Spleen (tissue), 11 donors: ENCODE results near the gene TBX1. TPM values are rescaled to one million over a fixed set of nuclear protein-coding genes. Genes with fewer than 3 reads are reported as not detected.

Experiments used
- DNase-seq: peaks from one replicate; pipeline ENCODE4 v3.0.0-alpha.2; 2020
- H3K27ac ChIP-seq, 8 donors: fragments of 200-600 bp; sonication (generic) in 7 of 8; 1 replicate in 4 of 8; 2 replicates in 4 of 8; pipeline versions ENCODE4 v1.5.0 to v1.8.0; 2016 to 2021; ENCODE audit warnings: inconsistent platforms in 4 of 8, mild to moderate bottlenecking in 4 of 8, moderate library complexity in 1 of 8
- H3K27me3 ChIP-seq, 7 donors: fragments of 200-600 bp; sonication (generic) in 6 of 7; replicated peaks in 1 of 7; 1 replicate in 4 of 7; 2 replicates in 3 of 7; pipeline versions ENCODE4 v1.5.0 to v1.8.0; 2016 to 2021; ENCODE audit warnings: inconsistent platforms in 3 of 7, mild to moderate bottlenecking in 1 of 7
- H3K36me3 ChIP-seq, 6 donors: fragments of 200-600 bp; sonication (generic) in 5 of 6; 1 replicate in 4 of 6; 2 replicates in 2 of 6; pipeline versions ENCODE4 v1.5.0 to v1.8.0; 2016 to 2021; ENCODE audit warnings: inconsistent platforms in 2 of 6
- H3K4me1 ChIP-seq, 6 donors: fragments of 200-600 bp; sonication (generic) in 5 of 6; 1 replicate in 3 of 6; 2 replicates in 3 of 6; pipeline versions ENCODE4 v1.5.0 to v1.8.0; 2016 to 2021; ENCODE audit warnings: inconsistent platforms in 3 of 6
- H3K4me3 ChIP-seq, 8 donors: fragments of 200-600 bp; sonication (generic) in 7 of 8; 1 replicate in 4 of 8; 2 replicates in 4 of 8; pipeline versions ENCODE4 v1.5.0 to v1.8.0; 2016 to 2021; ENCODE audit warnings: inconsistent platforms in 4 of 8, mild to moderate bottlenecking in 4 of 8, moderate library complexity in 2 of 8
- H3K9me3 ChIP-seq, 8 donors: fragments of 200-600 bp; sonication (generic) in 7 of 8; 1 replicate in 4 of 8; 2 replicates in 4 of 8; pipeline versions ENCODE4 v1.5.0 to v1.8.0; 2016 to 2021; ENCODE audit warnings: inconsistent platforms in 4 of 8
- POLR2A ChIP-seq, 3 donors: fragments of 450-650 bp; IDR thresholded peaks; one replicate each; pipeline ENCODE4 v1.5.1; 2017; ENCODE audit warnings: antibody characterized with exemption in 3 of 3, mild to moderate bottlenecking in 1 of 3
- POLR2AphosphoS5 ChIP-seq, 3 donors: sonication (generic); formaldehyde crosslinking; IDR thresholded peaks; one replicate each; pipeline ENCODE4 v1.5.1; 2017; ENCODE audit warnings: antibody characterized with exemption in 3 of 3
- WGBS, 5 donors: extraction: QIAGEN DNeasy Blood & Tissue Kit in 3 of 5; methylation state at CpG; one replicate each; pipeline versions ENCODE4 v1.1.5 to v1.1.7; 2013 to 2018; 5-methylcytosine and 5-hydroxymethylcytosine counted together
- intact Hi-C: fragments of 100-400 bp; cut with DNase I; formaldehyde crosslinking; loops from one replicate; pipeline ENCODE4 v1.15.0; 2023; ENCODE audit warnings: low total_unique reads
- polyA plus RNA-seq, 3 donors: library from polyadenylated mRNA; stranded (reverse); fragments of 200-250 nt; gene quantifications; one replicate each; pipeline ENCODE4 v1.2.1, GENCODE V29; 2013
- total RNA-seq, 7 donors: library from RNA; depleted of rRNA in 3 of 7; stranded (reverse); fragments of >200 nt in 3 of 7; fragmentation: NEBNext Ultra II Directional in 4 of 7; extraction: Animal tissue kit (Norgen Biotek cat#: 25700) in 4 of 7; gene quantifications; one replicate each; pipeline versions ENCODE4 v1.1.0 to v1.2.1, GENCODE V29; 2016 to 2021
- TF ChIP-seq, protein P1 (sequence below), 11 experiments: fragments of 200-600 bp in 7 of 11; fragments of 450-650 bp in 4 of 11; sonication (generic) in 4 of 11; IDR thresholded peaks in 8 of 11; conservative IDR thresholded peaks in 3 of 11; 1 replicate in 7 of 11; 2 replicates in 4 of 11; pipeline versions ENCODE4 v1.4.0 to v1.8.0; 2016 to 2021; ENCODE audit warnings: antibody characterized with exemption in 11 of 11, inconsistent platforms in 4 of 11, mild to moderate bottlenecking in 1 of 11
- donor health status: healthy with polysubstance abuse.
- donor health status: DM: no; HTN: no; CAD: no; lungs with moderate emphysema.
- donor health status: DM: no; HTN: no; CAD: no.
- donor health status: Bipolar disorder and iron deficiency.
- donor health status: healthy.
- donor health status: DM: no; HTN: no; CAD: no.
- donor health status: DM: yes; HTN: yes; CAD: no.

The TBX1 gene
- total and polyA plus RNA-seq, 10 donors: 0.17 to 10.5 (median 0.70) TPM

GRCh38 chr22:19798891-19799293 lies 38.3 kb downstream of the TBX1 start:
- intact Hi-C loops: no loop called here
- H3K27ac ChIP-seq: no peak overlapping the region
- no peaks in the 10 kb centered on the region for H3K4me1 ChIP-seq
- TF ChIP-seq, protein P1, sequence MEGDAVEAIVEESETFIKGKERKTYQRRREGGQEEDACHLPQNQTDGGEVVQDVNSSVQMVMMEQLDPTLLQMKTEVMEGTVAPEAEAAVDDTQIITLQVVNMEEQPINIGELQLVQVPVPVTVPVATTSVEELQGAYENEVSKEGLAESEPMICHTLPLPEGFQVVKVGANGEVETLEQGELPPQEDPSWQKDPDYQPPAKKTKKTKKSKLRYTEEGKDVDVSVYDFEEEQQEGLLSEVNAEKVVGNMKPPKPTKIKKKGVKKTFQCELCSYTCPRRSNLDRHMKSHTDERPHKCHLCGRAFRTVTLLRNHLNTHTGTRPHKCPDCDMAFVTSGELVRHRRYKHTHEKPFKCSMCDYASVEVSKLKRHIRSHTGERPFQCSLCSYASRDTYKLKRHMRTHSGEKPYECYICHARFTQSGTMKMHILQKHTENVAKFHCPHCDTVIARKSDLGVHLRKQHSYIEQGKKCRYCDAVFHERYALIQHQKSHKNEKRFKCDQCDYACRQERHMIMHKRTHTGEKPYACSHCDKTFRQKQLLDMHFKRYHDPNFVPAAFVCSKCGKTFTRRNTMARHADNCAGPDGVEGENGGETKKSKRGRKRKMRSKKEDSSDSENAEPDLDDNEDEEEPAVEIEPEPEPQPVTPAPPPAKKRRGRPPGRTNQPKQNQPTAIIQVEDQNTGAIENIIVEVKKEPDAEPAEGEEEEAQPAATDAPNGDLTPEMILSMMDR (IDR thresholded peaks at IDR 0.05 in 8 of 11, conservative IDR thresholded peaks at IDR 0.05 in 3 of 11): no peak
- TF ChIP-seq POLR2A (IDR thresholded peaks at IDR 0.05): no peak
- no peak for TF ChIP-seq POLR2AphosphoS5 (IDR thresholded peaks at IDR 0.05)
- no peaks in the 10 kb centered on the region for H3K27me3 ChIP-seq
- no peak overlapping the region for H3K4me3 ChIP-seq
- DNase-seq: no peak
- WGBS, 5 donors: 86 to 93% (median 92%) methylated on average over 5 to 9 of the region's 9 CpGs
- H3K9me3 ChIP-seq: peaks cover 0 to 7% (median 3%) of the 10 kb centered on the region in 8 donors
- H3K36me3 ChIP-seq: peaks cover 0 to 49% (median 2%) of the 10 kb centered on the region in 6 donors

DNA sequence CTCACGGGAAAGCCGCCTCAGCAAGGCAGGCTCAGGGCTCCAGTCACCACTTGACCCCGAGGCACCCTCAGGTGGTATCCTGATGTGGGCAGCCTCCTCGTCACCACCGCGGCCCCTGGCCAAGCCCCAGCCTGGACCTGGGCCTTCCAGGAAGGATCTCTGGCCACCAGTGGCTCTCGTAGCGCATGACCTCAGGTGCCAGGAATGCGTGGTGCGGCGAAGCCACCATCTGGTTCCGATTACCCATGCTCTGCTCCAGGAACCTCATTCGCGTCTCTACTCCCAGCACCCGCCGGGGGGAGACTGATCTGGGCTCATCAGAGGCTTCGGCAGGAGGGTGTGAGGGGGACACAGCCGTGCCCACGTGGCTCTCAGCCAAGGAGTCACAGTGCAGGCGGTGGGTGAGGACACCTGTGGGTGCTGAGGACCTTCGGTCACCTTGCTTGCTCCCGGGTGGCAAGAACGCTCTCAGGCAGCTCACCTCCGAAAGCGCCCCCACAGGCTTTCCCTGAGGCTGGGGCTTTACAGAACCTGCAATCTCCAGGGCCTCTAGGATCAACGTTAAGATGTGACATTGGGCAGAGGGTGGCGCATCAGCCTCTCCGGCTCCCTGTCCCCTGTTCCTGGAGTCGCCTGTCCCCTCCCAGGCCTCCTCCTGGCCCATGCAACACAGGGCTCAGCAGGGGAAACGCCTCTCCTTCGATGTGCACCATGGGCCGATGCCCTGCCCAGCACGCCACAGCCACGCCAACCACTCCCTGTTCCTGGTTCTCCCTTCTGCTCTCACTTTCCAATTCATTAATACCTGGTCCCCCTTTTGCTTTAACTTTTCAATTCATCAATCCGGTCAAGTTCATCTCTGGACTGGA lies 39.0 kb downstream of the TBX1 start:
- intact Hi-C loops: no loop called here
- no peak overlapping the region for H3K4me3 ChIP-seq
- H3K36me3 ChIP-seq: peaks cover 0 to 55% (median 2%) of the 10 kb centered on the region in 6 donors
- no peak for TF ChIP-seq POLR2A (IDR thresholded peaks at IDR 0.05)
- no peak for TF ChIP-seq POLR2AphosphoS5 (IDR thresholded peaks at IDR 0.05)
- TF ChIP-seq, protein P1 (IDR thresholded peaks at IDR 0.05 in 8 of 11, conservative IDR thresholded peaks at IDR 0.05 in 3 of 11): no peak
- no peak overlapping the region for H3K27ac ChIP-seq
- no peaks in the 10 kb centered on the region for H3K4me1 ChIP-seq
- no peak for DNase-seq
- H3K27me3 ChIP-seq: no peaks in the 10 kb centered on the region
- WGBS, 5 donors: 91 to 98% (median 93%) methylated on average over 19 to 35 of the region's 35 CpGs
- peaks cover 0 to under 1% (median 0%) of the 10 kb centered on the region in 8 donors for H3K9me3 ChIP-seq

DNA sequence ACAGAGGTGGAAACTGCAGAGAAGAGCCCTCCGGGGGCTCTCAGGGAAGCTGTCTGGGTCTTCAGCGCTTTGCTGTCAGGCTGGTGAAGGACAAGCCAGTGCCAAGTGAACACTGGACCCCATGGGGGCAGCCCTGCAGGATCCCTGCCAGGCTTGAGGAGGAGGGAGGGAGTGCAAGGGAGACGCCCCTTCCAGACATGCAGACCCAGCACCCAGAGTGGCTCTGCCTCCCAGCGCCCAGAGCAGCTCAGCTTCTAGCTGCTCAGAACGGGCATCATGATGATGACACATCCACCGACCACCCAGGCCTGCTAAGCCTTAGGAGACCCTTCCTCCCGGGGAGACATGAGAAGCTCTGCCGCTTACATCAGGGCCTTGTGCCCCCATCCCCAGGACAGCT lies 39.7 kb downstream of the TBX1 start:
- TF ChIP-seq, protein P1 (IDR thresholded peaks at IDR 0.05 in 8 of 11, conservative IDR thresholded peaks at IDR 0.05 in 3 of 11): no peak
- peaks cover 0 to 2% (median 0%) of the 10 kb centered on the region in 6 donors for H3K4me1 ChIP-seq
- 80 to 95% (median 93%) methylated on average over 1 to 8 of the region's 8 CpGs for WGBS, 5 donors
- H3K9me3 ChIP-seq: no peaks in the 10 kb centered on the region
- intact Hi-C loops: no loop called here
- no peak overlapping the region for H3K27ac ChIP-seq
- no peak overlapping the region for H3K4me3 ChIP-seq
- H3K36me3 ChIP-seq: peaks cover 0 to 63% (median 2%) of the 10 kb centered on the region in 6 donors
- no peak for DNase-seq
- no peaks in the 10 kb centered on the region for H3K27me3 ChIP-seq

- H3K9me3 ChIP-seq: no peaks in the 10 kb centered on the region
- H3K4me3 ChIP-seq: no peak overlapping the region
- no peak for DNase-seq
- intact Hi-C loops: no loop called here
- no peak overlapping the region for H3K27ac ChIP-seq
- peaks cover 0 to 68% (median 2%) of the 10 kb centered on the region in 6 donors for H3K36me3 ChIP-seq
- TF ChIP-seq, protein P1 (IDR thresholded peaks at IDR 0.05 in 8 of 11, conservative IDR thresholded peaks at IDR 0.05 in 3 of 11): peak in 4 of 11 experiments; percentile 8 to 36 (median 29)
- no peak for TF ChIP-seq POLR2A (IDR thresholded peaks at IDR 0.05)
- H3K4me1 ChIP-seq: peaks cover 0 to 7% (median 0%) of the 10 kb centered on the region in 6 donors
- 87 to 95% (median 89%) methylated on average over 8 to 13 of the region's 13 CpGs; no CpG with 5 or more reads in 1 of the 5 donors for WGBS, 5 donors
- no peaks in the 10 kb centered on the region for H3K27me3 ChIP-seq
Observed at GRCh38 chr22:19800761-19801244, 40.2 kb downstream of the TBX1 start.
